ENCODE data around the gene JUN.

DNA sequence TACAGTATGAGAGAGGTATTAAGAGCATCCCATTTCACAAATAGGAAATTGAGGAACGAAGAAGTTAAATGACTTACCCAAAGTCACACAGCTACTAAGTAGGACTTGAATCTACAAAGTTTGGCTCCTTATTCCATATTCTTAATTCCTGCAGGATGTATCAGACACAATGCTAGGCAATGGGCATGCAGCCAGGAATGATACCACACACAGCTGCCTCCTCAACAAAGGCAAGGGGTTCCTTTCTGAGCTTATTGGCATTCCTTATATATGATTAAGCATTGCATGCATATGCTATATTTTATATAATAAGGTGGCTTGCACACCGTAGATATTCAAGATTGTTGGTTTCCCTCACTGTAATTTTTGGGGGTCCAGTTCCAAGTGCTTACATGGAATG lies 34.2 kb upstream of the JUN start:
- TF ChIP-seq, protein P1, sequence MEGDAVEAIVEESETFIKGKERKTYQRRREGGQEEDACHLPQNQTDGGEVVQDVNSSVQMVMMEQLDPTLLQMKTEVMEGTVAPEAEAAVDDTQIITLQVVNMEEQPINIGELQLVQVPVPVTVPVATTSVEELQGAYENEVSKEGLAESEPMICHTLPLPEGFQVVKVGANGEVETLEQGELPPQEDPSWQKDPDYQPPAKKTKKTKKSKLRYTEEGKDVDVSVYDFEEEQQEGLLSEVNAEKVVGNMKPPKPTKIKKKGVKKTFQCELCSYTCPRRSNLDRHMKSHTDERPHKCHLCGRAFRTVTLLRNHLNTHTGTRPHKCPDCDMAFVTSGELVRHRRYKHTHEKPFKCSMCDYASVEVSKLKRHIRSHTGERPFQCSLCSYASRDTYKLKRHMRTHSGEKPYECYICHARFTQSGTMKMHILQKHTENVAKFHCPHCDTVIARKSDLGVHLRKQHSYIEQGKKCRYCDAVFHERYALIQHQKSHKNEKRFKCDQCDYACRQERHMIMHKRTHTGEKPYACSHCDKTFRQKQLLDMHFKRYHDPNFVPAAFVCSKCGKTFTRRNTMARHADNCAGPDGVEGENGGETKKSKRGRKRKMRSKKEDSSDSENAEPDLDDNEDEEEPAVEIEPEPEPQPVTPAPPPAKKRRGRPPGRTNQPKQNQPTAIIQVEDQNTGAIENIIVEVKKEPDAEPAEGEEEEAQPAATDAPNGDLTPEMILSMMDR (IDR thresholded peaks at IDR 0.05), result no peak
- TF ChIP-seq POLR2A (IDR thresholded peaks at IDR 0.05), result no peak
